HG03196 (cell line): Measurements from ENCODE around the gene TTBK1.

ENCODE experiments used
- ATAC-seq: cut with Tn5 transposase; IDR thresholded peaks from one replicate; pipeline ENCODE4 v1.9.1; 2021; ENCODE audit not compliant: unreplicated experiment

Gene TTBK1

GRCh38 chr6:43254138-43254817, 11.0 kb downstream of the TTBK1 start:
- ATAC-seq: no peak

GRCh38 chr6:43254846-43255245, 11.6 kb downstream of the TTBK1 start:
- ATAC-seq: no peak

GRCh38 chr6:43255408-43256054, 12.2 kb downstream of the TTBK1 start:
- no peak for ATAC-seq

GRCh38 chr6:43256670-43257366, 13.5 kb downstream of the TTBK1 start:
- ATAC-seq: no peak

GRCh38 chr6:43257367-43258145, 14.3 kb downstream of the TTBK1 start:
- ATAC-seq: no peak

- ATAC-seq: no peak
Measured at GRCh38 chr6:43258180-43258579, 14.9 kb downstream of the TTBK1 start.

- no peak for ATAC-seq
Measured at GRCh38 chr6:43258807-43259686, 15.8 kb downstream of the TTBK1 start.

GRCh38 chr6:43260791-43261190, 17.5 kb downstream of the TTBK1 start:
- no peak for ATAC-seq

GRCh38 chr6:43261198-43261597, 17.9 kb downstream of the TTBK1 start:
- ATAC-seq: no peak

GRCh38 chr6:43262000-43262779, 18.9 kb downstream of the TTBK1 start:
- no peak for ATAC-seq

- ATAC-seq: no peak
Measured at GRCh38 chr6:43262780-43263313, 19.6 kb downstream of the TTBK1 start.

- peak; percentile 66 for ATAC-seq
Measured at GRCh38 chr6:43263314-43264178, 20.3 kb downstream of the TTBK1 start.

- ATAC-seq: no peak
Measured at GRCh38 chr6:43264599-43265145, 21.4 kb downstream of the TTBK1 start.

GRCh38 chr6:43265564-43265963, 22.3 kb downstream of the TTBK1 start:
- ATAC-seq: no peak

- no peak for ATAC-seq
Measured at GRCh38 chr6:43267619-43268354, 24.5 kb downstream of the TTBK1 start.

- no peak for ATAC-seq
Measured at GRCh38 chr6:43268355-43268700, 25.0 kb downstream of the TTBK1 start.

GRCh38 chr6:43268782-43269272, 25.5 kb downstream of the TTBK1 start:
- no peak for ATAC-seq
